Hematopoietic multipotent progenitor cell treated with erythropoietin and hydrocortisone succinate and interleukin-3 and kit ligand, for 8 days (in vitro differentiated cells): ENCODE results near the gene SYNM.
"Not testable (repeated sequence)": the region's sequence is repeated elsewhere in the genome, so short reads cannot be mapped to it uniquely, and the experiment has no call there.

Source experiments
- DNase-seq: peaks from one replicate; pipeline ENCODE4 v3.0.0-alpha.2; 2015

SYNM gene

DNA sequence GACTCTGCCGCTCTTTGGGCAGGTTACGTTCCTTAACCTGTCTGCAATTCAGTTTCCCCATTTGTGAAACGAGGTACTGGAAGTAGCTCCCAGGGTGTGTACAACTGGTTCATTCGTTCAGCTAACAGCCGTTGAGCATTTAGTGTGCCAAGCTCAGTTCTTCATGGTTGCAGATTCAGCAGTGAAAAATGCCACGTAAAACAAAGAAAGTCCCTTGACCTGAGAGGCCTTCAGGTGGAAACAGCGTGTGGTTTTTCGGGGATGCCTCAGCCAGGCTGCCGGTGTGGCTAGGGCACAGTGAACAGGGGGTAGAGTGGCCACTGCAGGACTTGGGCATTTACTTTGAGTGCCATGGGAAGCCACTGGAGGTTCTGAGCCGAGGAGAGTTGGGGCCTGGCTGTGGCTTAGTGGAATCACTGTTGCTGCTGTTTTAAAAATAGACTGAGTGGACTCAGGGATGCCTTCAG, 4.7 kb downstream of the SYNM start:
- DNase-seq, result no peak

DNA sequence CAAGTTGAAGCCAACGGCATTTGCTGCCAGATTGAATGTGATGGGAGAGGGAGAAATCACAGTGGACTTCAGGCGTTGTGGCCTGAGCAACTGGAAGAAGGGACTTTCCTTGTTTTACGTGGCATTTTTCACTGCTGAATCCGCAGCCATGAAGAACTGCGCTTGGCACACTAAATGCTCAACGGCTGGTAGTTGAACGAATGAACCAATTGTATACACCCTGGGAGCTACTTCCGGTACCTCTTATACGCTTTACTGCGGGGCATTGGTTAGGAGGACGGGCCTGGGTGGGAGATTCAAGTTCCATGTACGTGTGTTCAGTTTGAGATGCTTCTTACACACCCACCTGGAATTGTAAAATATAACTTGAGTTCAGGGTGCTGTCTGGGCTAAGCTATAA, 5.2 kb downstream of the SYNM start:
- no peak for DNase-seq

DNA sequence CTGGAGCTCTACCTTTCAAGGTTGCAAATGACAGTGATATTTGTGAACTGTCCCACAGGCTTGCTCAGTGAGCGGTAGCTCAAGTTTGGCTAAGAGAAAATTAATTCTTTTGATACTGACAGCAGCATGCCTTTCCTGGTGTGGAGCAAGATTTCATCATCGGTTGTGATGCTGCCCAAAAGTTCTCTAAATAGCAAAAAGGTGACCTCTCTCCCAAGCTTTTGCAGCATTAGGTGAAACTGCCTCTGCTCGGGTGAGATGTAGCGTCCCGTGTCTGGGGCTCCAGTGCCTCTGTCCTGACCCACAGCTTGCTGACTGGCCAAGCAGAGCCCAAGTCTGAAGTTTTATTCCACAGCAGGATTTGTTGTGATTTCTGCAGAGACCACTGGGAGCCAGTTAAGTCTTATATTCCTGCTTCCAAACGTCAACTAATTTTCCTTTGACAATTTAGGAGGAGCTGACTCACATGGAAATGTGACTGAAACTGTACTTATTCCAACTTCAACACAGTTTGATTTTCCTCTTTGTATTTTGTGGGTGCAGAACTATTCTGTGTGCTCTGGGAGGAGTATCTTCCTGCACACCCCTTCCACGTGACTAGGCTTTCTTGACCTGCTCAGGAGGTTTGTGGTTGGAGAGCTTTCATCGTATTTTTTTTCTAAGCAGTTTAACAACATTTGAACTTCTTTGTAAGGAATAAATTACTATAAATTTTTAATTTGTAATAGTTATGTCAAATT, 5.9 kb downstream of the SYNM start:
- DNase-seq, result no peak

DNA sequence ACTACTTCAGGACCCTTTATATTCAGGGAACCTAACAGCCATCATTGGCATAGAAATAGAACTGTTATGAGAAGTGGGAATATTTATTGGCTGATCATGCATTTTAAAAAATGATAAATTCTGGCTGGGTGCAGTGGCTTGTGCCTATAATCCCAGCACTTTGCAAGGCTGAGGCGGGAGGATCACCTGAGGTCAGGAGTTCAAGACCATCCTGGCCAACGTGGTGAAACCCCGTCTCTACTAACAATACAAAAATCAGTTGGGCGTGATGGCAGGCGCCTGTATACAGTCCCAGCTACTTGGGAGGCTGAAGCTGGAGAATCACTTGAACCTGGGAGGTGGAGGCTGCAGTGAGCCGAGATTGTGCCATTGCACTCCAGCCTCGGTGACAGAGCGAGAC, 6.8 kb downstream of the SYNM start:
- not testable (repeated sequence) for DNase-seq

DNA sequence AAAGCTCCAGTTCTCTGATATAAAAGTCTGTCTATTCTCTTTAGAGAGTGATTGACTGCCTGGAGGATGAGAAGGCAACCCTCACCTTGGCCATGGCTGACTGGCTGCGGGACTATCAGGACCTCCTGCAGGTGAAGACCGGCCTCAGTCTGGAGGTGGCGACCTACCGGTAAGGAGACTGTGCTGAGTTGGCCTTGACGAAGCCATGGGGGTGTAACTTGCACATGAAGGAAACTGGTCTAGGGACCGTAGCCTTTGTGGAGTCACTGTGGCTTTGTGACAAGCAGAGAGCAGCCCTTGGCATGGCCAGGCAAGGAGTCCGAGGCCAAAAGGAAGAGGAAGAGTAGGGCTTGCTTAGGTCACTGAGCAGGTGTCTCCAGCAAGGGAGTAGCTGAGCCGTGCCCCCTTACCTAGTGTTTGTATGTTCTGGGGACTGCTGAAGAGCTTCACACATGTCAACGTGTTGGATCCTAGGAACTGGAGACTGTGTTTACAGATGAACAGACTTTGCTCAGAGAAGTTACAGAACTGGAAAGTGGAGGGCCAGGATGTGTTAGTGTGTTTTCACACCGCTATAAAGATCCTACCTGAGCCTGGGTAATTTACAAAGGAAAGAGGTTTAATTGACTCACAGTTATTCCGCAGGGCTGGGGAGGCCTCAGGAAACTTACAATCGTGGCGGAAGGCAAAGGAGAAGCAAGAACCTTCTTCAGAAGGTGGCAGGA, 8.8 kb downstream of the SYNM start:
- no peak for DNase-seq

DNA sequence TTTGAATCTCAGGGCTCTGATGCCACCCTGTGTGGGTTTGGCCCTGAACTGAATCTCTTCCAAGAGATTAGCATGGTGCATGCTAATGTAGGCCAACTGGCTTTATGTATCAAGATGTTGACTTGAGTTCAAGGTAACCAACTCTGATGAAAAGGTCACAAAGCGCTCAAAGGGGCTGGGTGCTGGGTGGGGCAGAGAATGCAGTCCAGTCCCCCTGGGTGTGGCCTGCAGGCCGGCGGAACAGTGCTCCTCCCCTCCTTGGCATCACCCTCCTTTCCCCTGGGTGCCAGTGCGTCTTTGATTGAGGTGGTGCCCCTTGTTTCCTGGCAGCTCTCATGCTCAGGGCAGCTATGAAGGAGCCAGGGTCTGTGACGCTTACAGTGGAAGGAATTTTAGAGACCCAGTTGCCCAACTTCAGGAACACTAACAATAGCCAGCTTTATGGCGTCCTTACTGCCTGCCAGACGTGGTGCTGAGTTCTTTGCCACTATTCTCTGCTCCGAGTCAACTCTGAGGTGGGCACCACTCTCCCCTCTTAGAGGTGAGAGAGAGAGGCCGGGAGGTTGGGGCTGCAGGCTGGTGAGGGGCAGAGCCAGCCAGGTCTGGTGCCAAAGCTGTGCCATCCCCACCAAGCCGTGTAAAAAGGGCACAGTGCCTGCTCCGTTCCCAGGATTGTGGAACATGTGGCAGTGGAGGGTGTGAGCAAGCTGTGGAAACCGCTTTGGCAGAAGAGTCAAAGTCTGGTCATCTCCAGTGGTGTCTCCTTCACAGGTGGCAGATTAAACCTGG, 9.8 kb downstream of the SYNM start:
- no peak for DNase-seq

DNA sequence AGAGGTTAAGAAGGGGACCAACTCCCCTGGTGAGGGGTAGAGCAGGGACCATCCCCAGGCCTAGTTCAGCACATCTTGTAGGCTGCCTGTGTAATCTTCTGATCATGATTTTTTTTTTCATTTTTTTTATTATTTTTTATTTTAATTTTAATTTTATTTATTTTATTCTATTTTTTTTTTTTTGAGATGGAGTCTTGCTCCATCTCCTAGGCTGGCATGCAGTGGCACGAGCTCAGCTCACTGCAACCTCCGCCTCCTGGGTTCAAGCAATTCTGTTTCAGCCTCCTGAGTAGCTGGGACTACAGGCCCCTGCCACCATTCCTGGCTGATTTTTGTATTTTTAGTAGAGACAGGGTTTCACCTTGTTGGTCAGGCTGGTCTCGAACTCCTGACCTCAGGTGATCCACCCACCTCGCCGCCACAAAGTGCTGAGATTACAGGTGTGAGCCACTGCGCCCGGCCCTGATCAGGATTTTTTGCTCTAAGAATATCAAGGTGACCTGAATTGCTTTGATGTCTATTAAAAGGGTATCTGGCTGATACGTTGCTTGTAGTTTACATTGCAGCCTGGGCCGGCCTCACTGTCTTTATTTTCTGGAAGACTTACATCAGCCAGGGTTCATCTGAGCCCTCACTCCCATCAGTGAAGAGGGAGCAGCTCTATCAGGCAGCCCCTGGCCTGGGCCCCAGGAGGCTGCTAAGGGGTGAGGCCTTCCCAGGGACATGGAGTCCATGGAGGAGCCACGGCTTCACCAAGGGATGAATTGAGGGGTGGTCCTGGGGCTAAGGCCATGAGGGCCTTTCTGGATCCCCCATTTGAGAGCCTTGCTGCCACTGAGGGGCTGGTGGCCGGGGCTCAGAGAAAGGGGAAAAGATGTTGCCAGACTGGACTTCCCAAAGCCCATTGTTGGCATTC, 10.7 kb downstream of the SYNM start:
- no peak for DNase-seq

DNA sequence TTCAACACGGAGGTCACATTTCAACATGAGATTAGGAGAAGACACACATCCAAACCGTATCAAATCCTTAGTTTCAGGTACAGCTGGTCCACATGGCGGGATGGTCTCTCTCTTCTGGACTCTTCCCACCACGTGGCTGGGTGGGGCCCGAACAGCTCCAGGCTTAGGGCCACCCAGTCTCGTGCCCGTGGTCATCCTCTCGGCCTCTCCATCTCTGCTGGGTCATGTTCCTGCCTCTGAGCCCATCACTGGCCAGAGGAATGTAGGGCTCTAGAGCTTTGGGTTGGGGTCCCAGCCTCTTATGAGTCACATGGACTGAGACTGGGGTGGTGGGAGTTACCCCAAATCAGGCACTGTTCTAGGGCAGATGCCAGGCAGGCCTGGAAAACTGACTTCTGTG, 12.2 kb downstream of the SYNM start:
- no peak for DNase-seq

DNA sequence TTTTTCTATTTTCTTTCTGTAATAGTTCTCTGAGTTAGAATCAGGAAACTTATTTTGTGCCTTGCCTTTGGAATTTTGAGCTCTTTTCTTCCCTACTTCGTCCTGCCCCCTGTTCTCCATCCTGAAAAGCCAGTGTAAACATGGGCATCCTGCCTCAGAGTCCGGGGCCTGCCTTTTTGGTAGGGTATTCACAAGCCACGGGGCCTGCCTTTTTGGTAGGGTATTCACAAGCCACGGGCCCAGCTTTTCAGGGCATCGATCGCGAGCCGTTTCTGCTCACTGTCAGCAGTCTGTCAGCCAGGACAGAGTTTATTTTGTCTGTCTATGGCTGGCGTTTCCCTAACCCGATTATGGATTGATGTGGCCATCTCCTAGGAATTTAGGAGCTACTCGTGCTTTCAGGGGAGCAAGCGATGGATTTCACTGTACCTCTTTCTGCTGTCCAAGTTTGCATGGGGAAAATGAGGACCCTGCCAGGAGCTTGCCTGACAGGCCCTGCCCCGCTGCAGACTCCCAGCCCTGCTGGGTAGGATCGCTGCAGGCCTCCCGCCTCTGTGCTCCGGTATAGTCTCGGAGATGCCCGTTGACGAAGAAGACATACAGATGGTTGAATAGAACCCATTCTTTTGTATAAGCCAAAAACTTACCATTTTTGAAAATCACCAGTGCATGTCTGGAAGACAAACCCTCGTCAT, 12.8 kb downstream of the SYNM start:
- DNase-seq, result no peak

DNA sequence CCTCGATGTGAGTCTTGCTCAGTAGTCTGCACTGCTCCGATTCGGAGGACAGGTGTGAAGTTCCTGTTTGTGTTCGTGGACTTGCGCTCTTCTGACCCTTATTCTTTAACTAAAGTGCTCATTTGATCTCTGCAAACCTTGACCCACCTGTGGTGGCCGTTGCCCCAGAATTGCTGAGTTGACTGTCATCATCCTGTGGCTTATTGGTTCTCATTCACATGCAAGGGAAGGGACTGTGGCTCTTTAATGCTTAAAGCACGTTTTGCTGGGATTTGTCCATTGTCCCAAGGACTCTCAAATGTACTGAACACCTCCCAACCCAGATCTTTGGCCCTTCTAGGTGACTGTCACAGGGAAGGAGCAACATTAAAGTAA, 13.4 kb downstream of the SYNM start:
- no peak for DNase-seq

DNA sequence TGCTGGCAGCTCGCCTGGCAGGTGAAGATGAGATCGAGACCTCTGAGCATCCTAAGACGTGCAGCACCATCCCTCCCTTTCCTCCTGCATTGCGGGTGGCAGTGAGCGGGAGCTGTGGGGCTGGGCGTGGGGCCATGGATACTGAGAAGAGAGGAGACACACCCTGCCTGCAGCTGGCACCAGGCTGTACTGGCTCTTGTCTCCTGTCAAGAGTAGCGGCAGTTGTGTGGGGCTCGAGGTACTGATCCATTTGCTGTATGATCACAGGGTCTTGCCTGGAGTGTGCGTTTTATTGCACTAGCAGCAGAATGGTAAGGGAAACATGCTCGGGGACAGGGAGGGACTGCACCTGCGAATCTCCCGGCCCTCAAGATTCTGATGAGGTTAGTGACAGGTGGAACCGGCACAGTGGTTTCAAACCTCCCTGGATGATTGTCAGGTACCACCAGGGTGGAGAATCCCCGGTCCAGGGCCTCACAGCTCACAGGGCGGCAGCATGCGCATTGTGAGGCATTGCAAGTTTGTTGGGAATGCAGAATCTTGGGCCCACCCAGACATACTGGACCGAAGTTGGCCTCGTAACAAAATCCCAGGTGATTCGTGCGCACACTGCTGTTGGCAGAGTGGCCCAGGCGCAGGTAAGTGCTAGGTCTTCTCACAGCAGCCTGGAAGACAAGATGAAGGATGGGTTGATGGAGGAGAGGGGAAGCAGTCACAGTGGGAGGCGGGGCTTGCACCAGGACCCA, 14.1 kb downstream of the SYNM start:
- DNase-seq, result no peak

DNA sequence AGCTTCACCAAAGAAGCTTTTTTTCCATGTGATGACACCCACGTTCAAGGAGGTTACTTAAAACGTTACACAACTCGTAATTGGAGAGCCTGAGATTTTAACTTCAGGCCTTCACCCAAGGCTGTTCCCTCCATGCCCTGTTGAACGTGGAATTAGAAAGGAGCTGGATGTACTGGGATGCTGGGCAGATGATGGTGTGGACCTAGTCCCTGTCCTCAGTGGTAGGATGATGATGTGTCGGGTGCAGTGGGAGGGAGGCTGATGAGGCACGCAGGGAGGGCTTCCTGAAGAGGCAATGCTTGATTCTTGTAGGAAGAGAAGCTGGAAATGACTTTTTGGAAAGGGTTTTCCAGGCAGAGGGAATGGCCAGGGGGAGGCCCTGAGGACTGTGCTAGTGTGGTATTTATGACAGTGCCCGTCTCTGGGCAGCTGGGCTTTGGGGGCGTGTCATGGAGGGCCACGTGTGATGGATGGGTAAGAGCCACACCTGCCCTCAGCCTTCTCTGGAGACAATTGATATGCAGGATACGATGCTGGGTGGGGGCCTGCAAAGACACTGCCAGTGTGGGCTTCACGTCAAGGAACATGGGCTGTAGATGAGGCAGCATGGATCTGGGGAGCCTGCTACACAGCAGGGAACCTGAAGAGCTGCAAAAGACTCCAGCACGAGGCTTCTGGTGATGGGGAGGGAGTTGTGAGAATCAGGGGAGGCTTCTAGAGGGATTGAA, 15.3 kb downstream of the SYNM start:
- no peak for DNase-seq

DNA sequence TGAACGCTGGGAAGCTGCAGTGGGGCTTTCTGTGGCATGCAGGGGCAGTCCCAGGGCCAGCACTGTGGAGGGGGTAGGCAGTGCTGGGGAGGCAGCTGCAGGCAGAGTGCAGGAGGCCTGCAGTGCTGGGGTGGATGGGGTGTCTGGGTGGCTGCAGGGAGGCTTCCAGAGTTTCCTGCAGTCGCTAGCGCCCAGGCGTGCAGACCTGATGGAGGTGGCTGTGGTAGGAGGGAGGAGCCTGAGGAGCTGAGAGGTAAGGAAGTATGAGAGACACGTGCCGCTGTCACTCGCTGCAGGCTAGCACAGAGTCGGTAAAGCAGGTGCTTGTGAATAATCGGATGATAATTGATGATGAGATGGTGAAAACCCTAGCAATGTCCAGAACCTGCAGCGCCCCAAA, 16.3 kb downstream of the SYNM start:
- DNase-seq, result no peak

DNA sequence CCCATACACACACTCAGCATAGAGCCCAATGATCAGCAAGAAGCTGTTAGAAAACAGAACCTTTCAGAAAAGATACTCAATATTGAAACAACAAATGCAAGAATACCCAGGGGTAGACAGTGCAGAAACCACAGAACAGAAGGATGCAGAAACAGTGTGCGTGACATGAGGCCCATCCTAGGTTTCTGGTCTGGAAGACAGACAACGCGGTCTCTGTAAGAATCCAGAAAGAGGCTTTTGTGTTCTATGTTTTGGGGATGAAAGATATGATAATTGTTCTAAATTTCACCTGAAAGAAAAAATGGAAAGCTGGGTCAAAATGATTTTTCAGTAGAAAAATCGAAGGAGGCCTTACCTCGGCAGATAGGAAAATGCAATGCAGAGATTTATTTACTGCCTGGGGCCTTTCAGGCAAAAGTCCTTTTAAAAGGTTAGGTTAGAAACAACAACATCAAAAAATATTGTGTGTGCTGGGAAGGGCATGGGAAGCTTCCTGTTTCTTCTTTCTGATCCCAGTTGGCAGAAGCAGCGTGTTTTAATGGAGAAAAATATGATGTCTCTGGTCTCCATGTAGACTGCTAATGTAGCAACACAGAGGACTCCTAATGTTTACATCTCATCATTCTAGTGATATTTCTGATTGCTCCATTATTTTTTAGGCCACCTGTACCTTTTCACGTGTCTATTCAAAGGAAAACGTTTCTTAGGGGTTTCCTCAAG, 17.0 kb downstream of the SYNM start:
- no peak for DNase-seq

DNA sequence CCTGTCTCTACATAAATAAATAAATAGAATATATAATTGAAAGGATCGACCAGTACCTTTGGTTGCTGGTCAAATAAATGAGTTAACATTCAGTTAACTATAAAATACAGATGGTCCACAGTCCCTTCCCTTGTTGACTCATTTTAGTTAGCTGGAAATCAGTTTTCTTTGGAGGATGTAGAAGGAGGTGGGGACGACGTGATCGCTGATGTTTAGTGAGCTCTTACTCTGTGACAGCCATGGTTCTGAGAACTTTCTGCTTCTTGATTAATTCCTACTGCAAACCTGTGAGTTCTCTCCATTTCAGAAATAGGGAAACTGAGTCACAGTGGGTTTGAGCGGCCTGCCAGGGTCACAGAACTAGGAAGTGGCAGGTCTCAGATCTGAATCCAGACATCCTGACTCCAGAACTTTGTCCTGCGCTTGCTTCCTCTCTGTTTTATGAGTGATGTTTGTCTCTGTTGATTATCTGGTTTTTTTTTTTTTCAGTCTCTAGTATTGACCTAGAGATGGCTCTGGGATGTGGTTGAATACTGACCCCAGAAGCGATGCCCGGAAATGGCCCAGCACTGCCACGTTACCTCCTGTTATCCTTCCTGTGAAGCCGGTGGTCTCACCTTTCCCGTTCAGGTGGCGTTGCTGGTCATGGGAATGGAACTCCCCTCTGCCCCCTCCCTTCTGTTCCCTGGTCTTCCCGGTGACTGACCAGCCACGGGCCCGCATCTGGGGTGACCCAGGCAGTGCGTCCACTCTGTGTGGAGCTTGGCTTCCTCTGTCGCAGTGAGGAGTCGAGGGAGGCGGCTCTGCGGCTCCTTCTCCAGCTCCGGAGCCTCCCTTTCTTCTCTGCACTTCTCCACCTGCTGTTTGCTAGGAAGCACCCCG, 18.2 kb downstream of the SYNM start:
- no peak for DNase-seq

DNA sequence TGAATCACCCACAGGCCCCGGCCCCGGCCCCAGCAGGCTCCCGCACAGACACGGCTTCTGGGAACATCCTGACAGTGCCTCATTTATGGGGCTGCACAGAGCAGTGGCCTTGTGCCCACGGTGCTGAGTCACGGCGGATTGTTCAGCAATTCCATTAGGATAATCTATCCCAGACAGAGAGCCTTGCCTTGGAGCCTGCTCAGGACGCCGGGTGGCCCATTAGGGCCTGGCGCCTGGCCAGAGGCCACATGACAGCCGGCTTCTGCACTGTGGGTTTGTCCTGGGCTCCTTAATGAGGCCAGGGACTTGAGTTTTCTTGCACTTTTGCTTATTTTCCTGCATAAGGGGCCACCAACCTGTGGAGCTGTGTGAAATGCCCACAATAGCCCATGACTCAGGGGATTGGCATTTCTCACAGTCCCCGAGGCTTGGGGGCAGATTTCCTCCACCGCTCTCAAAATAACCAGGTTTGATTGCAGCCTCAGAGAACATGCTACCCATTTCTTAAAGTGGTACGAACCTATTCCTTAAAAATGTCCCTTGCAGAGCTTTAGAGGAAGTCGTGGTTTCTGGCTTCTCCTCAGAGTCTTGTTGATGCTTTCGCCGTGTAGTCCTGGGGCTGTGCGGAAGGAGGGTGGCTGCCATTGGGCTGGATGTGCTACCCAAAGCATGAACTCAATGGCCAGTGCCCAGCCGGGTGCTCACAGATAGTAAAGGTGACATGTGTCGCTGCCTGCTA, 19.0 kb downstream of the SYNM start:
- peak; percentile 2 for DNase-seq

DNA sequence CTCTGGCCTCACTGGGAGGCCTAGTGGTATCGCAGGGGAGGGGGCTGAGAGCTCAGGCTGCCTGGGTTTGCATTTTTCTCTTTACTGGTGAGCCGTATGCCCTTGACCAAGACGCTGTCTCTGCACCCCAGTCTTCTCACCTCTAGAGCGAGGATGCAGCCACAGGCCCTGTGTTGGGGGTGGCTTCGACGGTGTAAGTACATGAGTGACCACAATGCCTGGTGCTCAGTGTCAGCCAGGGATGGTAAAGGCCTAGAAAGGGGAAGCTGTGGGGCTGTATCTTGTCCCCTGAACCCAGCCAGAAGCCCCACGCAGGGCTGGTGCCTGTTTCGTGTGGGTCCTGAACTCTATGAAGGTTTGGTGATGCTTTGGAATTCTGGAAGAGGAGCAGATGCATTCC, 19.8 kb downstream of the SYNM start:
- no peak for DNase-seq
